SJCRH30 (cell line): ENCODE data around the gene PPP1R26. TPM values are rescaled to one million over a fixed set of nuclear protein-coding genes. Genes with fewer than 3 reads are reported as not detected.
"Not testable (repeated sequence)": the region's sequence is repeated elsewhere in the genome, so short reads cannot be mapped to it uniquely, and the experiment has no call there.

Source experiments
- DNase-seq, 2 experiments: peaks; one replicate each; pipeline ENCODE4 v3.0.0-alpha.2; 2015 to 2020
- H3K27ac ChIP-seq: fragments of 250-450 bp; sonication (Bioruptor Pico); 2 replicates; pipeline ENCODE4 v1.5.1; 2020; ENCODE audit warnings: mild to moderate bottlenecking, moderate library complexity
- H3K27me3 ChIP-seq: fragments of 250-450 bp; sonication (Bioruptor Pico); 2 replicates; pipeline ENCODE4 v1.5.1; 2020; ENCODE audit warnings: mild to moderate bottlenecking, moderate library complexity
- H3K36me3 ChIP-seq: fragments of 250-450 bp; sonication (Bioruptor Pico); 2 replicates; pipeline ENCODE4 v1.5.1; 2020; ENCODE audit warnings: mild to moderate bottlenecking, moderate library complexity
- H3K4me1 ChIP-seq: fragments of 250-450 bp; sonication (Bioruptor Pico); 2 replicates; pipeline ENCODE4 v1.5.1; 2020; ENCODE audit warnings: mild to moderate bottlenecking, moderate library complexity
- H3K4me3 ChIP-seq: fragments of 250-450 bp; sonication (Bioruptor Pico); 2 replicates; pipeline ENCODE4 v1.5.1; 2020; ENCODE audit warnings: mild to moderate bottlenecking, moderate library complexity
- H3K9me3 ChIP-seq: fragments of 250-450 bp; sonication (Bioruptor Pico); replicated peaks from 2 replicates; pipeline ENCODE4 v1.5.1; 2020; ENCODE audit warnings: mild to moderate bottlenecking, moderate library complexity
- total RNA-seq: library from RNA; depleted of rRNA; stranded (reverse); fragments of >200 nt; shearing (Covaris generic); gene quantifications from 2 replicates; pipeline ENCODE4 v1.2.3, GENCODE V29; 2014; rRNA removed

The PPP1R26 gene, protein sequence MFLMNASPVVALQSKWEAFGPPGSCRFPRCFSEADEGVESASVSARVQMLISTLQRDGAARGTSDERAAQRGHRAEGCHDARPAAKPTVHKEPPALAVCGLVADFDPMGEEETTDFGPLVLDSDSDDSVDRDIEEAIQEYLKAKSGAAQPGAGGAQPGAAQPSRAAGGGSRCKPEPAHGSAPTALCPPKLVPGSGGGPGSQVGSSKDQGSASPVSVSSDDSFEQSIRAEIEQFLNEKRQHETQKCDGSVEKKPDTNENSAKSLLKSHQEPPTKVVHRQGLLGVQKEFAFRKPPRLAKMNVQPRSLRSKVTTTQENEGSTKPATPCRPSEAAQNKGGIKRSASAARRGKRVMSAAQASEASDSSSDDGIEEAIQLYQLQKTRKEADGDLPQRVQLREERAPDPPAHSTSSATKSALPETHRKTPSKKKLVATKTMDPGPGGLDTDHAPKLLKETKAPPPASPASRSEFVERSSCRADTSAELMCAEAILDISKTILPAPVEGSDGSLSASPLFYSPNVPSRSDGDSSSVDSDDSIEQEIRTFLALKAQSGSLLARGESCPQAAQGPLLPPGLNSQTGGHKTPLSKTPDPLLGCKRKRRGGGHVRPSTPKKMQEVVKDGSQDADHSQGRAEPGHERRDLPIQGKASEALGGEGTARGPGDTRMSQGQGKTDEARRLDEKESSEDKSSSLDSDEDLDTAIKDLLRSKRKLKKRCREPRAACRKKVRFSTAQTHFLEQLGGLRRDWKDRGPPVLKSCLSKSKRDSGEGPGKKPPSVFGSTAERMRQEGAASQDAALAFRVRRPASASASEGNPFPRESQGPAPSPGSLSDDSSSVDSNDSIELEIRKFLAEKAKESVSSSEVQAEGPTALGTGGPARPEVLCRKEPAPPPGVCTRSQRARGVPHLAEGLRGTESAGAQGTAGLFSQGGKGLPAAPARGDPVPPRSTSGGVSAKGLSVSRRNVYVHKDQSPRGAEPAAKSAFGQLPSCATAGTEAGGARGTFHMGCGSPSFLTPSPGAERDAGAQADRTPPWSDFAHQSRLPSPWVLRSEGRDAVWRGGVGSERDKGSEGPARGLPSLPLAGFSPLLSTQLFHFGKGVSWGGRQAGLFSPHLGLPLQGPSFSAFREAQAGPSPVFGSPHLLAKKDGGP (N-terminal part only)
- 6.6 and 7.6 TPM in 2 replicates for total RNA-seq

DNA sequence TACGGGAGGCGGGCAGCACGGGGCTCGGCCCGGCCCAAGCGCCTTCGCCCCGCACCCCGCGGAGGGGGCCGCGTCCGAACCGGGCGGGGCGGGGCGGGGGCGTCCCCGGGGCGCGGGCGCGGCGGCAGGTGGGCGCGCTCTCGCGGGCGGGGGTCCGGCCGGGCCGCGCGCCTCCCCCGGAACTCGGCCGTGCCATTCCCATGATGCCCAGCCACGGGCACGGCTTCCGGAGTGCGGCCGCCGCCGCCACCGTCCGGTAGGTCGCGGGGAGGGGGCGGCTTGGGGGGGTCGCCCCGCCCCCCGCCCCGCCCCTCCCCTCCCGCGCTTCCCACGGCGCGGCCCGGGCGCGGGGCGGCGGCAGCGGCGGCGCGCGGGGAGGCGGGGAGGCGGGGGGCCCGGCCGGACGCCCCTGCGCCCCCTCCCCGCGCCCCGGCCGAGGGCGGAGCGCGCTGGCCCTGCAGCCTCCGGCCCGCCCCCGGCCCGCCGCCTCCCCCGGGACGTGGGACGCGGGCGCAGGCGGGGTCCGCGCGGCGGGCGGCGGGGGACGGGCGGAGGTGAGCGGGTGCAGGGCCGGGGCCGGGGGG is at the start of gene PPP1R26:
TSS of gene PPP1R26 (plus strand) at position 314 of the 584 bp plus-strand sequence. CDS start 4,729 bp downstream, outside the sequence.
- H3K4me1 ChIP-seq = no peaks in the 10 kb centered on the region
- no peaks in the 10 kb centered on the region for H3K9me3 ChIP-seq
- H3K27me3 ChIP-seq = peaks cover 5% of the 10 kb centered on the region
- no peak within 1 kb of the TSS for H3K27ac ChIP-seq
- no peak for DNase-seq
- no peaks in the 10 kb centered on the region for H3K36me3 ChIP-seq
- H3K4me3 ChIP-seq = peak within 1 kb of the TSS; percentile 70

DNA sequence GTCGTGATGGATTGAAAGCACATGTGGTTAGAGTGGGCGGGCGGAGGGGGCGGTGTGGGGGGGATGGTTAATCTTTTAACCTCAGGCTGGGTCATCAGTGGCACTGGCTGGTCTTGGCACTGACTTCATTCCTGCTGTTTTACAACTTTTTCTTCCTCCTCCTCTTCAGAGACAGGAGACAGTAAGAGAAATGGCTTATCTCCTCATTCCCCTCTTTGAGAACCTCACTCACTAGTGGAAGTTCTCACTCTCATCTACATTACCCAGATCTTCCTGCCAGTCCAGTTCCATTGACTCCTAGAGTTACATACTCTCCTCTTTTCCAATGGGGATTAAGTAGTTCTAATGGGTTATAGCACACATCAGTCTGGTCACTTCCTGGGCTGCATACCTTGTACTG is 42.3 kb upstream of the PPP1R26 start:
- Histone ChIP-seq H3K36me3 (no peaks in the 10 kb centered on the region), H3K27me3 (no peaks in the 10 kb centered on the region), H3K4me1 (peaks cover 11% of the 10 kb centered on the region), H3K27ac (no peak overlapping the region), H3K9me3 (no peaks in the 10 kb centered on the region; the same call in 1 of the 2 replicates), H3K4me3 (no peak overlapping the region)
- DNase-seq = no peak

DNA sequence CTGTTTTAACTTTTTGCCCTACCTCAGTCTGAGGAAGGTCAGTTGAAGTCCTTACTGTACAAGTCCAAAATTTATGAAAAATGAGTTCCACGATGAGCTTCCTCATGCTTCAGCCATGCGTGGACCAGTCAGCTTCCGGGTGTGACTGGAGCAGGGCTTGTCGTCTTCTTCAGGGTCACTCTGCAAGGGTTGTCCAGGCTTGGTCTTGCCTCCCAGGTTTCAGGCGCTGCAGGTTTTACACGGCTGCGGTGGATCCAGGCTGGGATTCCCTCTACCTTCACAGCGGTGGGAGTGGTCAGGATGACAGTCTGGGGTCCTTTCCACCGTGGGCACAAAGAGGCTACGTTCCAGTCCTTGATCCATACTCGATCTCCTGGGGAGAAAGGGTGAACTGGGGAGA is 41.9 kb upstream of the PPP1R26 start:
- not testable (repeated sequence) for H3K36me3 ChIP-seq, H3K4me3 ChIP-seq, H3K9me3 ChIP-seq, H3K27me3 ChIP-seq, H3K27ac ChIP-seq, DNase-seq
- H3K4me1 ChIP-seq = peaks cover 15% of the 10 kb centered on the region

DNA sequence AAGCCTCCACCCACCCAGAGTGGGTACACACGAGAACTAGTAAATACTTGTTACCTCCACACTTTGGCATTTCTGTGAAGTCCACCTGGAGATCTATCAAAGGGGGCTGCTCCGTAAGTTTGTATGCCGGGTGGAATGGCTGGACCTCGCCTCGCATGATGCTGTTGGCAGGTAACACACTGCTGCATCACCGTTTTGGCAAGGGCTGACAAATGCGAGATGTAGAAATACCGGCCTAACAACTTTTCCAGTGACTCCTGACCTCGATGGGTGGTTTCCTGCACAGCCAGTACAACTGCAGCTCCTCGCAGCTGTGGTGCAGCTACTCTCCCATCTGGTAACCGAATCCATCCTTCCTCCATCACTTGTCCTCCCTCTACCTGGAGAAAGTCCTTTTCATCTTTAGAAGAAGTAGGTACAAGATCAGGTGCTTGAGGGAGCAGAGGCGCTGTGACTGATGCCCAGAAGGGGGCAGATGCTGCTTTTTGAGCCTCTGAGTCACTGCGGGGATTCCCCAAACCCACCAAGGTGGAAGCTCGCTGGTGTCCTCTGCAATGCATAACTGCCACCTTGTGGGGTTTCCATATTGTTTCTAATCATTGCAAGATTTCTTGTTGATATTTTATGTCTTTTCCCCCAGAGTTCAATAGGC is 40.9 kb upstream of the PPP1R26 start:
- not testable (repeated sequence) for DNase-seq, H3K4me3 ChIP-seq, H3K27ac ChIP-seq, H3K9me3 ChIP-seq, H3K36me3 ChIP-seq, H3K27me3 ChIP-seq
- peaks cover 18% of the 10 kb centered on the region for H3K4me1 ChIP-seq

DNA sequence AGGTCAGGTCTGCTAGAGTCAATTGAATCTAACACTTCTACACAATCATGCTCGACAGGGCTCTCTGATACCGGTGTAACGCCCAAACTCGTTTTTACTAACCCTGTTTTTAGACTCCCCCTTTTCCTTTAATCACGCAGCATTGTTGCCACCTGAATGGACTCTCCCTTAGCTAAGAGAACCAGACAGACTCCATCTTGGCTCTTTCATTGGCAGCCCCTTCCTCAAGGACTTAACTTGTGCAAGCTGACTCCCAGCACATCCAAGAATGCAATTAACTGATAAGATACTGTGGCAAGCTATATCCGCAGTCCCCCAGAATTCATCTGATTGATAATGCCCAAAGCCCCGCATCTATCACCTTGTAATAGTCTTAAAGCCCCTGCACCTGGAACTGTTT is 40.1 kb upstream of the PPP1R26 start:
- DNase-seq, H3K27me3 ChIP-seq, H3K9me3 ChIP-seq, H3K36me3 ChIP-seq, H3K27ac ChIP-seq, H3K4me3 ChIP-seq: not testable (repeated sequence)
- H3K4me1 ChIP-seq = peaks cover 18% of the 10 kb centered on the region

DNA sequence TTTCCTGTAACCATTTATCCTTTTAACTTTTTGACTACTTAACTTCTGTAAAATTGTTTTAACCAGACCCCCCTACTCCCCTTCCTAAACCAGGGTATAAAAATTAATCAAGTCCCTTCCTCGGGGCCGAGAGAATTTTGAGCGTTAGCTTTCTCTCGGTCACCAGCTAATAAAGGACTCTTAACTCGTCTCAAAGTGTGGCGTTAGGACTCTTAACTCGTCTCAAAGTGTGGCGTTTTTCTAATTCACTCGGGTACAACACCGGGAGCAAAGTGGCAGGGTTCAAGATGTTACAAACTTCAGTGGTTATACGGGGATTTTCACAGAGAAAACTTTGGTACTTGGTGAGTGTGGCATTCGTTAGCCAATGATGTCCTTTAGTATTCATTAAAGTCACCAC is 39.7 kb upstream of the PPP1R26 start:
- Histone ChIP-seq H3K27me3 (no peaks in the 10 kb centered on the region), H3K36me3 (no peaks in the 10 kb centered on the region), H3K27ac (no peak overlapping the region), H3K4me1 (peaks cover 18% of the 10 kb centered on the region), H3K9me3 (no peaks in the 10 kb centered on the region; the same call in 1 of the 2 replicates), H3K4me3 (no peak overlapping the region)
- no peak for DNase-seq

DNA sequence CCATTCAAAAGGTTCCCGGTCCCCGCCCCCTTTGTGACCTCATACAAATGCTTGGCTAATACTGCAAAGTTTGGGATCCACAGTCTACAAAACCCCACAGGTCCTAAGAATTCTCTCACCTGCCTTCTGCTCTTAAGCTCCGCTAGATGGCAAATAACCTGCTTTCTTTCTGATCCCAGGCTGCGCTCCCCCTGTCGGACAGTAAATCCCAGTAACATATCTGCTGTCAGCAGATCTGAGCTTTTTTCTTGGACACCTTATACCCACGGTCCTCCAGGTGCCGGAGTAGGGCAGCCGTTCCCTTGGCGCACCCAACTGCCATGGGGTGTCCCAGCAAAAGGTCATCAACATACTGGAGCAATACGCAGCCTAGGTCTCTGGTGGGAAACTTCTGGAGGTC is 39.0 kb upstream of the PPP1R26 start:
- Histone ChIP-seq H3K9me3 (no peaks in the 10 kb centered on the region; the same call in 1 of the 2 replicates), H3K27ac (no peak overlapping the region), H3K4me1 (peaks cover 18% of the 10 kb centered on the region), H3K36me3 (no peaks in the 10 kb centered on the region), H3K4me3 (no peak overlapping the region), H3K27me3 (no peaks in the 10 kb centered on the region)
- DNase-seq = no peak

DNA sequence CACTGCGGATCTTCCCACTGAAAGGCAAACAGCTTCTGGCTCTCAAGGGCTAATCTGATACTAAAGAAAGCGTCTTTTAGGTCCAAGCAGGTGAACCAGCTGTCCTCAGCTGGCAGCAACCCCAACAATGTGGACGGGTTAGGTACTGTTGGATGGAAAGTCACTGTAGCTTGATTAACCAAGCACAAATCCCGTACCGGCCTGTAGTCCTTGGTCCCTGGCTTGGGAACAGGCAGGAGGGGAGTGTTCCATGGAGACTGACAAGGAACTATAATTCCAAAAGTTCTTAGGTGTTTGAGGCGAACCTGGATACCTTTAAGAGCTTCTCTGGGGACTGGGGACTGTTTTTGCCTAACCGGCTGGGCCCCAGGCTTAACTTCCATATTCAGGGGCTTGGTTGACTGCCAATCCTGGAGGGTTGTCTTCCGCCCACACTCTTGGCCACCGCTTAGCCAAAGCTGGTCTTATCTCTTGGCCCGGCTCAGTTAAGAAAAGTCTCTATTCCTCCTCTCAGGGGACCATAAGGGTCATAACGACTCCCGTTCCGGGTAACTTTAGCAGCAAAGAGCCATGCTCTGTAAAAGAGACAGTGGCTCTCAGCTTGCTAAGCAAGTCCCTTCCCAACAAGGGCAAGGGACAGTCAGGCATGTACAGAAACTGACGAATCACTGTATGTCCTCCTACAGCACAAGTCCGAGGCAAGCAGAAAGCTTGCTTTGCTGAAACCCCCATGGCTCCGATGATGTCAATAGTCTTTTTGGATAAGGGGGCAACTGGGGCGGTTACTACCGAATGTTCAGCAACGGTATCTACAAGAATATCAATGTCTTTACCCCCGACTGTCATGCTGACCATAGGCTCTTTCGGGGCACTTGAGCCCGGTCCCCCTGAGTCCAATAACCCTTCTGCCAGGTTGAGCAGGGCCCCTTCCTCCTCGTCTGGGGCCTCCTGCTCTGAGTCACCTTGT is 38.2 kb upstream of the PPP1R26 start:
- H3K27ac ChIP-seq, H3K9me3 ChIP-seq, H3K36me3 ChIP-seq, H3K4me3 ChIP-seq, H3K27me3 ChIP-seq: not testable (repeated sequence)
- peak; percentile 47 to 68 for DNase-seq
- peaks cover 18% of the 10 kb centered on the region for H3K4me1 ChIP-seq

DNA sequence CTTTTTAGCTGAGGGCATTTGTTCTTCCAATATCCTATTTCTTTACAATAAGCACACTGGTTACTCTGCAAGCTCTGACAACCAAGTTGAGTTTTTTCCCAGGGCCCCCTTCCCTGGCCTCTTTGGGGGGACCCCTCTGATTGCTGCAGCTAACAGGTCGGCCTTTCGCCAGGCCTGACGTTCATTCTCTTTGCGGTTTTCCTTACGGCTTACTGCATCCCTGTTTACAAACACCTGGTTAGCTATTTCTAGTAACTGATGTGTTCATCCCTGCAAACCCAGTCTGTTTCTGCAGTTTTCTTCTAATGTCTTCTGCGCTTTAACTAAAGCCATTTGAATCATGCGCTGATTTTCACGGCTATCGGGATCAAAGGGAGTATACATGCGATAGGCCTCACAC is 37.5 kb upstream of the PPP1R26 start:
- peak in 1 of 2 experiments; percentile 42 for DNase-seq
- Histone ChIP-seq H3K9me3 (no peaks in the 10 kb centered on the region), H3K4me1 (peaks cover 18% of the 10 kb centered on the region), H3K27me3 (no peaks in the 10 kb centered on the region), H3K36me3 (no peaks in the 10 kb centered on the region), H3K4me3 (no peak overlapping the region), H3K27ac (no peak overlapping the region)

DNA sequence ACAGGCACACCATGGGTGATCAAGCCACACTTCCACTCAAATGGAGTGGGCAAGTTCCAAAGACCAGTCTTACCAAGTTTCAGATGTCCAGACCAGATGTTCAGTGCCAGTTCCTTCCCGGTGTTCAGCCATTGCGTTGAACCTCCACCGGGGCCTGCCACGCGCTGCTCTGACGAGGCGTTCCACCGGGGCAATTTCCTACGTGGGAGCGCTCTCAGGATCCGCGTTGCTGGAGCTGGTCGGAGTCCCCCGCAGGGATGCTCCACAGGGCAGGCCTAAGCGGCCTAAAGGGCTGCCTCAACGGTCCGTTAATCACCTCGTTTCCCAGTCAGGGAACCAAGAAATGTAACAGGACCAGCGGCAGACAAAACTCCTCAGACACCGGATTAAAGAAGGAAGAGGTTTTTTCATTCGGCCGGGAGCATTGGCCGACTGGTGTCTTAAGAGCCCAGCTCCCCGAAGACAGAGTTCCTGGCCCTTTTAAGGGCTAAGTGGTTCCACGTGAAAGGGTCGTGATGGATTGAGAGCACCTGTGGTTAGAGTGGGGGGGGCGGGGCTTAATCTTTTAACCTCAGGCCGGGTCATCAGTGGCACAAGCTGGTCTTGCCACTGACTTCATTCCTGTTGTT is 35.7 kb upstream of the PPP1R26 start:
- Histone ChIP-seq H3K27ac (no peak overlapping the region), H3K4me3 (no peak overlapping the region), H3K9me3 (no peaks in the 10 kb centered on the region), H3K36me3 (no peaks in the 10 kb centered on the region), H3K27me3 (no peaks in the 10 kb centered on the region), H3K4me1 (peaks cover 18% of the 10 kb centered on the region)
- DNase-seq = no peak

DNA sequence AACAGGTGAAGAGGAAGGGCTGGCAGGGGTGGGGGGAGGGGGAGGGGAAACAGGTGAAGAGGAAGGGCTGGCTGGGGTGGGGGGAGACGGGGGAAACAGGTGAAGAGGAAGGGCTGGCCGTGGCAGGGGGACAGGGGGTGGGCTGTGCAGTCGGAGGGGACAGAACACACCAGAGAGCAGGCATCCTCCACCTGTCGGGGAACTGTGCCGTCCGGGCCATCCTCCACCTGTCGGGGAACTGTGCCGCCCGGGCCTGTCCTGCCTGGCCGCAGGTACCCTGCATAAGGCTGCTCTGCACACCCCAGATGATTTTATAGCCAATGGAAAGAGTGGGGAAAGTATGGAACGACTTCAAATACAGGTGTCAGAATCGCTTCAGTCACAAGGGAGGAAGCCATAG is 32.5 kb upstream of the PPP1R26 start:
- DNase-seq = no peak
- Histone ChIP-seq H3K27ac (no peak overlapping the region), H3K4me1 (peaks cover 18% of the 10 kb centered on the region), H3K4me3 (no peak overlapping the region), H3K36me3 (no peaks in the 10 kb centered on the region), H3K9me3 (no peaks in the 10 kb centered on the region), H3K27me3 (no peaks in the 10 kb centered on the region)

DNA sequence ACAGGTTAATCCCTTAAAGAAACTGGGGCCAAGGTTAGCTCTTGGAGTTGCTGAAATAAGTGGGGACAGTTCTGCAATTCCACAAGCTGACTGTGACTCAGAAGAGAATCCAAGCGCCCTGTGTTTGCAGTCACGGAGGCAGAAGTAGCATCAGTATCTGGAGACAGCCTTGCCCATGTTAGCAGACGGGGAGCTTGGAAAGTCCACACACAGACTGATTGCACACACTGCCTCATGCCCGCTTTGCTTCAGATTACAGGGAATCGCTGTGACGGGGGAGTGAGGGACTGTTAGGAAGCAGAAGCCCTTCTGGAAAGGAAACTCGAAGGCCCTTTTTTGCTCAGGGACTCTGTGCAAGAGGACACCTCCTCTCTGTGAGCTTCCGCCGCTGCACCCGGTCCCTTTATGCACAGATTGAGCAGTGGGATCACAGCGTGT is 30.9 kb upstream of the PPP1R26 start:
- DNase-seq = peak; percentile 62 to 81

DNA sequence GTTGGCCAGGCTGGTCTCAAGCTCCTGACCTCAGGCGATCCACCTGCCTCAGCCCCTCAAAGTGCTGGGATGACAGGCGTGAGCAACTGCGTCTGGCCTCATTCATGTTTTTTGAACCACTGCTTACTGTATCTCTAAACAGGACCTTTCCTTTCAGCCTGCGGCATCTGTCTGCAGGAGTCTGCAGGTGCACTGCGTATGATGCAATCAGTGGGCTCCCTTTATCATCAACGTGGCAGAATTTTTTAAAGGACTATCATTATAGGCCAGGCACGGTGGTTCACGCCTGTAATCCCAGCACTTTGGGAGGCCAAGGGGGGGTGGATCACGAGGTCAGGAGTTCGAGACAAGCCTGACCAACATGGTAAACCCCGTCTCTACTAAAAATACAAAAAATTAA is 30.1 kb upstream of the PPP1R26 start:
- not testable (repeated sequence) for H3K4me3 ChIP-seq, H3K4me1 ChIP-seq, H3K27me3 ChIP-seq, H3K9me3 ChIP-seq, H3K27ac ChIP-seq, H3K36me3 ChIP-seq
- DNase-seq = peak; percentile 89 to 94

More for the DNA sequence above, 30.9 kb upstream of the PPP1R26 start:
- no peaks in the 10 kb centered on the region for H3K27me3 ChIP-seq
- H3K4me1 ChIP-seq = peaks cover 9% of the 10 kb centered on the region
- peak overlapping the region; percentile 16 for H3K4me3 ChIP-seq
- no peak overlapping the region; the same call in 1 of the 2 replicates for H3K27ac ChIP-seq
- no peaks in the 10 kb centered on the region for H3K36me3 ChIP-seq
- H3K9me3 ChIP-seq = no peaks in the 10 kb centered on the region
